B cell (primary cell): ENCODE results near the gene TRPV4. TPM values are rescaled to one million over a fixed set of nuclear protein-coding genes. Genes with fewer than 3 reads are reported as not detected.

Experiments
- ATAC-seq: fragments of 200-7000 bp; cut with Tn5 transposase; one replicate; pipeline ENCODE4 v1.10.0; 2021; ENCODE audit warnings: low read depth, mild to moderate bottlenecking, moderate number of reproducible peaks, moderate library complexity
- CTCF ChIA-PET: fragments of 350-600 bp; sonication (Branson Sonifier 250); formaldehyde crosslinking; loops from one replicate; lab custom pipeline; 2021; ENCODE audit warnings: antibody characterized with exemption, inconsistent platforms; lab: Charles Lee
- POLR2A ChIA-PET: fragments of 350-600 bp; sonication (Branson Sonifier 250); formaldehyde crosslinking; loops from one replicate; lab custom pipeline; 2021; ENCODE audit warnings: antibody characterized with exemption; lab: Charles Lee
- DNase-seq: peaks from one replicate; pipeline ENCODE4 v3.0.0; 2013
- H2AFZ ChIP-seq: 2 replicates; pipeline ENCODE4 v1.6.1; 2012; ENCODE audit warnings: mild to moderate bottlenecking, low read depth, low read length; ENCODE audit not compliant: insufficient read depth, poor library complexity, severe bottlenecking
- H3K27ac ChIP-seq, 2 donors: 1 replicate in 1 of 2; 2 replicates in 1 of 2; pipeline ENCODE4 v1.5.1; 2012 to 2013; ENCODE audit warnings: low read length in 2 of 2, mild to moderate bottlenecking in 2 of 2, moderate library complexity in 1 of 2
- H3K27me3 ChIP-seq, 4 experiments: fragments of 200-600 bp in 1 of 4; sonication (generic) in 1 of 4; replicated peaks in 1 of 4; 1 replicate in 2 of 4; 2 replicates in 2 of 4; pipeline versions ENCODE4 v1.6.1 to v1.7.0; 2013 to 2016; ENCODE audit warnings: low read length in 3 of 4, mild to moderate bottlenecking in 2 of 4, mixed read lengths in 1 of 4, moderate library complexity in 1 of 4; ENCODE audit not compliant: insufficient read depth in 4 of 4, control insufficient read depth in 3 of 4; ENCODE audit errors: control extremely low read depth in 1 of 4
- H3K36me3 ChIP-seq, 2 experiments: replicated peaks in 1 of 2; 1 replicate in 1 of 2; 2 replicates in 1 of 2; pipeline versions ENCODE4 v1.6.1 to v1.7.1; 2013; ENCODE audit warnings: low read length in 1 of 2; ENCODE audit not compliant: insufficient read depth in 2 of 2, control insufficient read depth in 1 of 2; ENCODE audit errors: control extremely low read depth in 1 of 2, extremely low read depth in 1 of 2
- H3K4me1 ChIP-seq, 2 donors: fragments of 200-600 bp in 1 of 2; sonication (generic) in 1 of 2; 1 replicate in 1 of 2; 2 replicates in 1 of 2; pipeline versions ENCODE4 v1.5.1 to v1.6.1; 2013 to 2017; ENCODE audit warnings: low read length in 2 of 2; ENCODE audit not compliant: control insufficient read depth in 2 of 2, insufficient read depth in 2 of 2
- H3K4me2 ChIP-seq: replicated peaks from 2 replicates; pipeline ENCODE3; 2012; ENCODE audit warnings: mild to moderate bottlenecking, low read depth, low read length; ENCODE audit not compliant: poor library complexity, severe bottlenecking
- H3K4me3 ChIP-seq, 5 experiments: fragments of 200-600 bp in 1 of 5; sonication (generic) in 1 of 5; 1 replicate in 3 of 5; 2 replicates in 2 of 5; pipeline versions ENCODE4 v1.5.1 to v1.7.0; 2011 to 2016; ENCODE audit warnings: low read length in 4 of 5, mild to moderate bottlenecking in 4 of 5, low read depth in 2 of 5, control low read depth in 1 of 5, moderate library complexity in 1 of 5; ENCODE audit not compliant: insufficient read depth in 1 of 5; ENCODE audit errors: control extremely low read depth in 1 of 5, extremely low read depth in 1 of 5
- H3K79me2 ChIP-seq: fragments of 200-600 bp; sonication (generic); one replicate; pipeline ENCODE4 v1.6.0; 2016; ENCODE audit warnings: low read length; ENCODE audit not compliant: control insufficient read depth, insufficient read depth
- H3K9ac ChIP-seq: fragments of 200-600 bp; sonication (generic); 2 replicates; pipeline ENCODE4 v1.6.1; 2017; ENCODE audit warnings: mild to moderate bottlenecking, low read length, moderate library complexity
- H3K9me3 ChIP-seq, 3 donors: one replicate each; pipeline versions ENCODE4 v1.6.1 to v1.7.1; 2013; ENCODE audit warnings: low read length in 2 of 3; ENCODE audit not compliant: control insufficient read depth in 2 of 3, insufficient read depth in 1 of 3; ENCODE audit errors: control extremely low read depth in 1 of 3
- H4K20me1 ChIP-seq: 2 replicates; pipeline ENCODE4 v1.6.0; 2012; ENCODE audit warnings: mild to moderate bottlenecking, low read length; ENCODE audit not compliant: insufficient read depth, control insufficient read depth, poor library complexity, severe bottlenecking
- H3K27ac Mint-ChIP-seq: one replicate; pipeline ENCODE4 v1.8.0; 2021; ENCODE audit warnings: mixed read lengths
- H3K27me3 Mint-ChIP-seq: one replicate; pipeline ENCODE4 v1.8.0; 2021; ENCODE audit warnings: mixed read lengths
- H3K4me1 Mint-ChIP-seq: one replicate; pipeline ENCODE4 v1.8.0; 2021; ENCODE audit warnings: mixed read lengths
- H3K4me3 Mint-ChIP-seq: one replicate; pipeline ENCODE4 v1.8.0; 2021; ENCODE audit warnings: mixed read lengths
- H3K9me3 Mint-ChIP-seq: one replicate; pipeline ENCODE4 v1.8.0; 2022; ENCODE audit warnings: mixed read lengths; ENCODE audit not compliant: insufficient read depth
- EZH2 ChIP-seq: IDR thresholded peaks from 2 replicates; pipeline ENCODE4 v1.6.1; 2012; ENCODE audit warnings: borderline replicate concordance, low read depth, mild to moderate bottlenecking, moderate library complexity, low read length; ENCODE audit not compliant: insufficient read depth, poor library complexity, severe bottlenecking
- WGBS: methylation state at CpG from one replicate; pipeline ENCODE4 v1.1.5; 2013; ENCODE audit warnings: missing lambda C conversion rate; ENCODE audit not compliant: insufficient coverage; 5-methylcytosine and 5-hydroxymethylcytosine counted together
- intact Hi-C: fragments of 100-400 bp; cut with micrococcal nuclease; formaldehyde crosslinking; loops from one replicate; pipeline ENCODE4 v1.10.0; 2022
- polyA plus RNA-seq: library from polyadenylated mRNA; depleted of rRNA; stranded (reverse); fragments of >200 nt; gene quantifications from 2 replicates; pipeline ENCODE4 v1.2.3, GENCODE V29; 2012
- total RNA-seq, 2 donors: library from RNA; stranded (reverse); fragments of 120-200 nt in 1 of 2; gene quantifications; 1 replicate in 1 of 2; 2 replicates in 1 of 2; pipeline versions ENCODE4 v1.2.3 to v1.2.4, GENCODE V29; 2013 to 2022
- TF ChIP-seq, protein P1 (sequence below): fragments of 200-600 bp; IDR thresholded peaks from one replicate; pipeline ENCODE4 v1.8.0; 2022; ENCODE audit warnings: antibody characterized with exemption, mild to moderate bottlenecking

Gene TRPV4
- total and polyA plus RNA-seq, 2 donors (not counting 1 experiment from before 2014, with no cell fraction given): not detected

DNA sequence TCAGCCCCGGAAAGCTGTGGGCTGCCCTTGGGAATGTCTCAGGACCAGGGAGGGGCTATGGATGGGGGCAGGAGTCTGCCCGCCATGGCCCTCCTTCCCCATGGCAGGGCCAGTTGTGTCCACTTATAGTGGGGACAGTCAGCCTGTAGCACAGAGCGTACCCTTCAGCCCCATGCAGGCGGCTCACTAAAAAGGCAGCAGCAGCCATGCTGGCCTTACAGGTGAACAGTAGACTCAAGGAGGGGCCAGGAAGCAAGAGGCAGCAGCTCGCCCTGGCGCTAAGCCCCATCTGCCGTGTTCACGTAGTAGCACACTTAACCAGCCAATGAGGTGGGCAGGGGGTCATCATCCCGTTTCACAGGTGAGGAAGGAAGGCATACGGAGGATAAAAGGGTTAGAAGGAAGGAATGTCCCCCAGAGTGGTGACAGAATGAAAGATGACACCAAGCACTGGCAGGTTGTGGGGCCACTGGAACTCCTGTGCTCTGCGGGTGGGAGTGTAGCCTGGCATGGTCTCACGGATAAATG, 66.9 kb downstream of the TRPV4 start:
- Mint-ChIP-seq H3K4me1 (no peaks in the 10 kb centered on the region), H3K27ac (no peak overlapping the region), H3K27me3 (no peaks in the 10 kb centered on the region), H3K9me3 (no peaks in the 10 kb centered on the region), H3K4me3 (no peak overlapping the region)
- H3K79me2 ChIP-seq: no peaks in the 10 kb centered on the region
- H3K9ac ChIP-seq: no peak overlapping the region
- no peaks in the 10 kb centered on the region for H3K36me3 ChIP-seq
- CTCF ChIA-PET: interaction anchor here (0.7 to 1.1 kb wide), 2 partner anchors 169 kb away, joined by 3 read pairs; no protein-coding TSS in a partner anchor
- 89% methylated on average over 8 of the region's 12 CpGs for WGBS
- H2AFZ ChIP-seq: no peak overlapping the region
- ATAC-seq (no peak), DNase-seq (no peak)
- POLR2A ChIA-PET: no interaction called here
- H3K27me3 ChIP-seq: no peaks in the 10 kb centered on the region
- H4K20me1 ChIP-seq: no peaks in the 10 kb centered on the region
- H3K4me2 ChIP-seq: no peak overlapping the region
- no peak overlapping the region for H3K4me3 ChIP-seq
- no peak overlapping the region for H3K27ac ChIP-seq
- no peaks in the 10 kb centered on the region for H3K4me1 ChIP-seq
- H3K9me3 ChIP-seq: peaks cover 0 to 14% (median 0%) of the 10 kb centered on the region in 3 donors
- no peak for TF ChIP-seq EZH2
- TF ChIP-seq, protein P1, sequence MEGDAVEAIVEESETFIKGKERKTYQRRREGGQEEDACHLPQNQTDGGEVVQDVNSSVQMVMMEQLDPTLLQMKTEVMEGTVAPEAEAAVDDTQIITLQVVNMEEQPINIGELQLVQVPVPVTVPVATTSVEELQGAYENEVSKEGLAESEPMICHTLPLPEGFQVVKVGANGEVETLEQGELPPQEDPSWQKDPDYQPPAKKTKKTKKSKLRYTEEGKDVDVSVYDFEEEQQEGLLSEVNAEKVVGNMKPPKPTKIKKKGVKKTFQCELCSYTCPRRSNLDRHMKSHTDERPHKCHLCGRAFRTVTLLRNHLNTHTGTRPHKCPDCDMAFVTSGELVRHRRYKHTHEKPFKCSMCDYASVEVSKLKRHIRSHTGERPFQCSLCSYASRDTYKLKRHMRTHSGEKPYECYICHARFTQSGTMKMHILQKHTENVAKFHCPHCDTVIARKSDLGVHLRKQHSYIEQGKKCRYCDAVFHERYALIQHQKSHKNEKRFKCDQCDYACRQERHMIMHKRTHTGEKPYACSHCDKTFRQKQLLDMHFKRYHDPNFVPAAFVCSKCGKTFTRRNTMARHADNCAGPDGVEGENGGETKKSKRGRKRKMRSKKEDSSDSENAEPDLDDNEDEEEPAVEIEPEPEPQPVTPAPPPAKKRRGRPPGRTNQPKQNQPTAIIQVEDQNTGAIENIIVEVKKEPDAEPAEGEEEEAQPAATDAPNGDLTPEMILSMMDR: no peak
- intact Hi-C loops: no loop called here

DNA sequence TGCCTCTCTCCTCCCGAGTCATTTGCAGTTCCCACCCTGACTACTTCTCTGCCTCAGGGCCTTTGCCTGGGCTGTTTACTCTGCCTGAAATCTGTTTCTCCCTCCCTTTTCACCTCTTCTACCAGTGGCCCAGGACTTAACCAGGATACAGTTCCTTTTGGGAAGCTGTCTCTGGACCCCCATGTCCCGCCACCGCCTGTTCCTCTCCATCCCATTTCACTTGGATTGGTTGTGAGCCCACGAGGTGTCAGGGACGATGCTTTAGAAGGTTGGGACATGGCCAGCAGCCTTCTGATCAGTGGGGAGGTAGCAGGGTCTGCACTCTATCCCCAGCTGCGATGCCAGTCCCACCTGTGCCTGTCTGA, 67.8 kb downstream of the TRPV4 start:
- H2AFZ ChIP-seq: no peak overlapping the region
- CTCF ChIA-PET: interaction anchor here (1.1 kb wide), 1 partner anchor 168 kb away, joined by 3 read pairs; no protein-coding TSS in a partner anchor

More for the DNA sequence above, 67.8 kb downstream of the TRPV4 start:
- no peak overlapping the region for H3K27ac ChIP-seq
- 88% methylated on average over 6 of the region's 6 CpGs for WGBS
- POLR2A ChIA-PET: no interaction called here
- H3K4me3 ChIP-seq: no peak overlapping the region
- H3K9ac ChIP-seq: no peak overlapping the region
- H3K36me3 ChIP-seq: no peaks in the 10 kb centered on the region
- no peaks in the 10 kb centered on the region for H3K79me2 ChIP-seq
- Mint-ChIP-seq H3K27ac (no peak overlapping the region), H3K4me1 (no peaks in the 10 kb centered on the region), H3K4me3 (no peak overlapping the region), H3K27me3 (no peaks in the 10 kb centered on the region), H3K9me3 (no peaks in the 10 kb centered on the region)
- peaks cover 0 to 14% (median 0%) of the 10 kb centered on the region in 3 donors for H3K9me3 ChIP-seq
- ATAC-seq (no peak), DNase-seq (no peak)
- no peaks in the 10 kb centered on the region for H4K20me1 ChIP-seq
- TF ChIP-seq, protein P1: no peak
- TF ChIP-seq EZH2: no peak
- H3K4me2 ChIP-seq: no peak overlapping the region
- no peaks in the 10 kb centered on the region for H3K4me1 ChIP-seq
- H3K27me3 ChIP-seq: no peaks in the 10 kb centered on the region
- intact Hi-C loops: no loop called here
